AG10803 (cell line): ENCODE results near the gene SLC25A38.

Experiments
- DNase-seq: peaks from one replicate; pipeline ENCODE4 v3.0.0; 2010; ENCODE audit warnings: low read depth
- H3K4me3 ChIP-seq: 2 replicates; pipeline ENCODE4 v1.5.1; 2011; ENCODE audit warnings: mild to moderate bottlenecking, low read length, control low read depth
- TF ChIP-seq, protein P1 (sequence below): conservative IDR thresholded peaks from 2 replicates; pipeline ENCODE4 v1.5.1; 2011; ENCODE audit warnings: mild to moderate bottlenecking, low read length, control low read depth, inconsistent platforms

The SLC25A38 gene

DNA sequence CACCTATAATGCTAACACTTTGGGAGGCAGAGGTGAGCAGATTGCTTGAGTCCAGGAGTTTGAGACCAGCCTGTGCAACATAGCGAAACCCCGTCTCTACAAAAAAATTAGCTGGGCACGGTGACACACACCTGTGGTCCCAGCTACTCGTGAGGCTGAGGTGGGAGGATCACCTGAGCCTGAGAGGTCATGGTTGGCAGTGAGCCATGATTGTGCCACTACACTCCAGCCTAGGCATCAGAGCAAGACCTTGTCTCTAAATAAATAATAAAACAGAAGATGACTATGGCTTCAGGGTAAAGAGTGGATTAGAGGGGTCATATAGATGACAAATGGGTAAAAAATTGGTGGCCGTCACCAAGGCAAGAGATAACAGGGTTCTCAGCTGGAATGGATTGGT is 3.1 kb downstream of the SLC25A38 start:
- no peak for DNase-seq
- H3K4me3 ChIP-seq: no peak overlapping the region
- TF ChIP-seq, protein P1, sequence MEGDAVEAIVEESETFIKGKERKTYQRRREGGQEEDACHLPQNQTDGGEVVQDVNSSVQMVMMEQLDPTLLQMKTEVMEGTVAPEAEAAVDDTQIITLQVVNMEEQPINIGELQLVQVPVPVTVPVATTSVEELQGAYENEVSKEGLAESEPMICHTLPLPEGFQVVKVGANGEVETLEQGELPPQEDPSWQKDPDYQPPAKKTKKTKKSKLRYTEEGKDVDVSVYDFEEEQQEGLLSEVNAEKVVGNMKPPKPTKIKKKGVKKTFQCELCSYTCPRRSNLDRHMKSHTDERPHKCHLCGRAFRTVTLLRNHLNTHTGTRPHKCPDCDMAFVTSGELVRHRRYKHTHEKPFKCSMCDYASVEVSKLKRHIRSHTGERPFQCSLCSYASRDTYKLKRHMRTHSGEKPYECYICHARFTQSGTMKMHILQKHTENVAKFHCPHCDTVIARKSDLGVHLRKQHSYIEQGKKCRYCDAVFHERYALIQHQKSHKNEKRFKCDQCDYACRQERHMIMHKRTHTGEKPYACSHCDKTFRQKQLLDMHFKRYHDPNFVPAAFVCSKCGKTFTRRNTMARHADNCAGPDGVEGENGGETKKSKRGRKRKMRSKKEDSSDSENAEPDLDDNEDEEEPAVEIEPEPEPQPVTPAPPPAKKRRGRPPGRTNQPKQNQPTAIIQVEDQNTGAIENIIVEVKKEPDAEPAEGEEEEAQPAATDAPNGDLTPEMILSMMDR: no peak

DNA sequence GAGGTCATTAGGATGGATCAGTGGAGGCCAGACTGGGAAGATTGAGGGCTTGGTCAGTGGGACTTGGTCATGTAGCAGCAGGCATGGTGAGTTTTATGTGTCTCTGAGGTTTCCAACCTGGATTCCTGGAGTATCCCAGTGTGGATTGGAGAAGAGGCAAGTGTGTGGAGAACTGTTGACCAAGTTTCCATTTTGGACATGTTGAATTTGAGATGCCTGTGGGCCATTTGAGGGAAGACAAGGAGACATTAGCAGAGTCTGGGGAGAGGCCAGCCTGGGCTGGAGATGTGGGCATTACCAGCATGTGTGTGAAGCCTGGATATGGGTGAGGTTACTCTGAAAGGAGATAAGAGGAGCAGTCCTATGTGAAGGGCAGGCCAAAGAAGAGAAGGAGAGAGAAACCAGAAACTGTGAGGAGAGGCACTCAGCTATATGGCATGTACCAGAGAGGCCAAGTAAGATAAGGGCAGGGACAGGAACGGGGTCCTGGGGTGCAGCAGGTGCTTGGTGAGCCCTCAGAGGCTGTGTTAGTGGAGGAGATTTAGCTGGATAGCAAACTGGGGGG is 4.3 kb downstream of the SLC25A38 start:
- TF ChIP-seq, protein P1: no peak
- H3K4me3 ChIP-seq: no peak overlapping the region
- DNase-seq: no peak

DNA sequence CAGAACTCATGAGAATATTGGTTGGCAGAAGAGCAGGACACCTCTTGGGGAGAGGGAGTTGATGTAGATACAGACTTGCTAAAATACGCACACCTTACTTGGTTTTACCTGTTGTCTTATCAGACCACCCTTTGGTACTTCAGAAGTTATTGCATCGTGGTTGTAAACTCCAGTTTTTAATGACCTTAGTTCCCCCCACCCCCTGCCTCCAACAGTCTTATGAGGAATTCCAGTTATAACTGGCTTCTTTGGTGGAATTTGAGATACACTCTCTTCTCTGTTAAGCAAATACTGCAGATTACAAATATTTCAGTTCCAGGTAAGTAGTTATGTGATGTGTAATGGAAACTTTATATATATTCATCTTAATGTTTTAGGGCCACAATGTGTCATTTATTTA is 5.0 kb downstream of the SLC25A38 start:
- DNase-seq: no peak
- TF ChIP-seq, protein P1: no peak
- H3K4me3 ChIP-seq: no peak overlapping the region

DNA sequence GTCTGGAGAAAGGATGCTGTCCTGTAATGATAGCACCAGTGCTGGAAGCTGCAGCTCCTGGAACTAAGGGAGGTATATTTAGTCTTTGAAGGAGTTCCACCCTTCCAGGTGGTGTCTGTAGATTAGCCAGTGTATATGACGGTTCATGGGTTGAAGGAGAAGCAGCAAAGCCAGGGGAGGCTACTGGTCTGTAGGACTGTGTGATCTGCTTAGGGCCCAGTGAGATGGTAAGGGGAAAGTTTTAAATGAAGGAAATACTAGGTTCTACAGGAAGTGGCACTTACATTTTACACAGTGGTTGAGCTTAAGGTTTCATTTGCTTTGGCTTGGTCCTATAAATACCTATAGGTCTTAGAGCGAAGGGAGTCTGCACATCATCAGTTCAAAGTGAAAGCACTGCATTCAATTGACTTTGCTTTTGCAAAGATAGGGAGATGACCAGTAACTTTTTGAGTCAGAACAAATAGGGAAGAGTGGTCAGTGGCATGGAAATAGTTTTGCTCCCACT is 5.6 kb downstream of the SLC25A38 start:
- H3K4me3 ChIP-seq: no peak overlapping the region
- DNase-seq: no peak
- TF ChIP-seq, protein P1: no peak

DNA sequence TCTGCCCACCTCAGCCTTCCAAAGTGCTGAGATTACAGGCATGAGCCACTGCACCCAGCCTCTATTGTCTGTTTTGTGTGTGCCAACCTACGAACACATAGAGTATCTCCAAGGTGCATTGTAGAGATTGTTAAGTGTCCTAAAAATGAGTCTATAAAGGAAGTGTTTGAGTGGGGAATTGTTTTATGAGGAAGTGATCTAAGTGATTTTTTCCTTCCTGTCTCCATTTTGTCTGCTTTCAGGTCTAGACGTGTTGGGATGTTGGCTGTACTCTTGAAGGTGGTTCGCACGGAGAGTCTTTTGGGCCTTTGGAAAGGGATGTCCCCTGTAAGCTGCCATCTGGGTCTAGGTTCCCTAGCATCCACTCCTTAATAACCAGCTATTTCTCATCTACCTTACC is 7.0 kb downstream of the SLC25A38 start:
- DNase-seq: no peak
- TF ChIP-seq, protein P1: no peak

DNA sequence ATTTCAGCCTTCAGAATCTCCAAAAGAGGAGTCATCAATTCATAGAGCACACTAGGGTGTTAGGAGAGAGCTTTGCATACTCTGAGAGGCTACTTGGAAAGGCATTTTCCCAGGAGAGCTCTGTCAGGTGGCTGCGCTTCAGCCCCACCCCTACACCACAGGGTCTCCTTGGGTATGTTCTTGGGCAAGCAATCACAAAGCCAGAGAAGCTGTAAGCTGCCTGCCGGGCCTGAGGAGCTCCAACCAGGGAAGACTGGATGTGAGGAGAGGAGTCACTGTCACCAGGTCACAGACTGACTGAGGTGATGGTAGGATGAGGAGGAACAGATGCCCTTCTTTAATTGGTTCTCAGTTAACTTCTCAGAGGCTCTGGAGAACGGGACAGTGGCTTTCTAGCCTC is 13.5 kb downstream of the SLC25A38 start:
- TF ChIP-seq, protein P1: no peak
- DNase-seq: no peak
- H3K4me3 ChIP-seq: no peak overlapping the region

More for the DNA sequence above, 7.0 kb downstream of the SLC25A38 start:
- H3K4me3 ChIP-seq: no peak overlapping the region

DNA sequence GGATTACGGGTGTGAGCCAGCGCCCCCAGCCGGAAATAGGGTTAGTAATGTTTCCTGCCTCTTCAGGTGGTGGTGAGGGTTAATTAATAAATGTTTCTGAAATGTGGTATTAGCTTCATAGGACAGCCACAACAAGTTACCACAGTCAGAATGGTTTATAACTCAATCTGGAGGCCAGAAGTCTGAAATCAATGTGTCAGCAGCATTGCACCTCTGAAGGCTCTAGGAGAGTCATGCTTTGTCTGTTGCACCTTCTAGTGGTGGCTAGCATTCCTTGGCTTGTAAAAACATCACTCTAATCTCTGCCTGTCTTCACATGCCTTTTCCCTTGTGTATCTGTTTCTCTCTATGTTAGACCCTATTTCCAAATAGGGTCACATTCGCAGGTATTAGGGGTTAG is 15.5 kb downstream of the SLC25A38 start:
- no peak for DNase-seq
- H3K4me3 ChIP-seq: no peak overlapping the region
- TF ChIP-seq, protein P1: no peak
